Upper lobe of left lung (tissue), 4 donors: Measurements from ENCODE around the gene SLC18A2.

ENCODE experiments used
- EP300 ChIP-seq, 4 donors: sonication (generic); formaldehyde crosslinking; IDR thresholded peaks; one replicate each; pipeline ENCODE4 v1.5.1; 2017; ENCODE audit warnings: antibody characterized with exemption in 4 of 4, control low read depth in 2 of 4
- POLR2A ChIP-seq, 4 donors: fragments of 450-650 bp; IDR thresholded peaks; one replicate each; pipeline ENCODE4 v1.5.1; 2016 to 2017; ENCODE audit warnings: antibody characterized with exemption in 4 of 4, mild to moderate bottlenecking in 2 of 4
- POLR2AphosphoS5 ChIP-seq, 2 donors: sonication (generic); formaldehyde crosslinking; IDR thresholded peaks; one replicate each; pipeline ENCODE4 v1.5.1; 2017; ENCODE audit warnings: antibody characterized with exemption in 2 of 2
- TF ChIP-seq, protein P1 (sequence below), 6 experiments: fragments of 450-650 bp in 4 of 6; fragments of 200-600 bp in 2 of 6; sonication (generic) in 2 of 6; IDR thresholded peaks; one replicate each; pipeline ENCODE4 v1.5.1; 2016 to 2019; ENCODE audit warnings: antibody characterized with exemption in 6 of 6

DNA sequence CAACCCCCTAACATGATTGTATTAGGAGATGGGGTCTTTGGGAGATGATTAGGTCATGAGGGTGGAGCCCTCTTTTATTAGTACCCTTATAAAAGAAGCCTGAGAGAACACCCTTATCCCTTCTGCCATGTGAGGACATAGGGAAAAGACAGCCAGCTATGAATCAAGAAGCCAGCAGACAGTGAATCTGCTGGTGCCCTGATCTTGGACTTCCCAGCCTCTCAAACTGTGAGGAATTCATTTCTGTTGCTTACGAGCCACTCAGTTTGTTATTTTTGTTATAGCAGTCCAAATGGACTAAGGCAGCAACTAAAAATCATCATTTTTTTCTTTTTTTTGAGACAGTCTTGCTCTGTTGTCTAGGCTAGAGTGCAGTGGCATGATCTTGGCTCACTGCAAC is 59.8 kb downstream of the SLC18A2 start:
- TF ChIP-seq EP300 (IDR thresholded peaks at IDR 0.05) (no peak), POLR2A (IDR thresholded peaks at IDR 0.05) (no peak), POLR2AphosphoS5 (IDR thresholded peaks at IDR 0.05) (no peak)
- TF ChIP-seq, protein P1, sequence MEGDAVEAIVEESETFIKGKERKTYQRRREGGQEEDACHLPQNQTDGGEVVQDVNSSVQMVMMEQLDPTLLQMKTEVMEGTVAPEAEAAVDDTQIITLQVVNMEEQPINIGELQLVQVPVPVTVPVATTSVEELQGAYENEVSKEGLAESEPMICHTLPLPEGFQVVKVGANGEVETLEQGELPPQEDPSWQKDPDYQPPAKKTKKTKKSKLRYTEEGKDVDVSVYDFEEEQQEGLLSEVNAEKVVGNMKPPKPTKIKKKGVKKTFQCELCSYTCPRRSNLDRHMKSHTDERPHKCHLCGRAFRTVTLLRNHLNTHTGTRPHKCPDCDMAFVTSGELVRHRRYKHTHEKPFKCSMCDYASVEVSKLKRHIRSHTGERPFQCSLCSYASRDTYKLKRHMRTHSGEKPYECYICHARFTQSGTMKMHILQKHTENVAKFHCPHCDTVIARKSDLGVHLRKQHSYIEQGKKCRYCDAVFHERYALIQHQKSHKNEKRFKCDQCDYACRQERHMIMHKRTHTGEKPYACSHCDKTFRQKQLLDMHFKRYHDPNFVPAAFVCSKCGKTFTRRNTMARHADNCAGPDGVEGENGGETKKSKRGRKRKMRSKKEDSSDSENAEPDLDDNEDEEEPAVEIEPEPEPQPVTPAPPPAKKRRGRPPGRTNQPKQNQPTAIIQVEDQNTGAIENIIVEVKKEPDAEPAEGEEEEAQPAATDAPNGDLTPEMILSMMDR (IDR thresholded peaks at IDR 0.05), result no peak
